GM21737 (cell line): ENCODE measurements around the gene CCDC150.
"Not testable (repeated sequence)": the region's sequence is repeated elsewhere in the genome, so short reads cannot be mapped to it uniquely, and the experiment has no call there.

Source experiments
- ATAC-seq: cut with Tn5 transposase; IDR thresholded peaks from one replicate; pipeline ENCODE4 v1.9.1; 2021; ENCODE audit warnings: mild to moderate bottlenecking, moderate library complexity; ENCODE audit not compliant: unreplicated experiment

CCDC150 gene

GRCh38 chr2:196639180-196640030 is at the start of gene CCDC150:
Gene CCDC150, plus strand, starts transcription at chr2:196639715. Its CDS starts 52 bp downstream, at chr2:196639767.
- ATAC-seq, result peak; percentile 100

GRCh38 chr2:196590286-196590685 is 49.2 kb upstream of the CCDC150 start:
- ATAC-seq, result no peak

- ATAC-seq, result no peak
These were observed 48.5 kb upstream of the CCDC150 start for GRCh38 chr2:196591004-196591403.

GRCh38 chr2:196591621-196592022 is 47.9 kb upstream of the CCDC150 start:
- ATAC-seq, result no peak

- ATAC-seq, result peak; percentile 15
These were observed 47.1 kb upstream of the CCDC150 start for GRCh38 chr2:196592331-196592910.

GRCh38 chr2:196592911-196593881 is 46.3 kb upstream of the CCDC150 start, which contains the start of gene HECW2:
Gene HECW2, minus strand, starts transcription at chr2:196593554.
- peak; percentile 47 for ATAC-seq

GRCh38 chr2:196594158-196594557 is 45.4 kb upstream of the CCDC150 start:
- no peak for ATAC-seq

- ATAC-seq, result no peak
These were observed 42.0 kb upstream of the CCDC150 start for GRCh38 chr2:196597531-196597930.

- no peak for ATAC-seq
These were observed 41.1 kb upstream of the CCDC150 start for GRCh38 chr2:196598412-196598811.

GRCh38 chr2:196598846-196599245 is 40.7 kb upstream of the CCDC150 start:
- ATAC-seq, result no peak

GRCh38 chr2:196601430-196602306 is 37.8 kb upstream of the CCDC150 start:
- no peak for ATAC-seq

- ATAC-seq, result no peak
These were observed 35.3 kb upstream of the CCDC150 start for GRCh38 chr2:196604196-196604595.

GRCh38 chr2:196606516-196606915 is 33.0 kb upstream of the CCDC150 start:
- ATAC-seq, result no peak

GRCh38 chr2:196607073-196607472 is 32.4 kb upstream of the CCDC150 start:
- ATAC-seq, result no peak

GRCh38 chr2:196607896-196608295 is 31.6 kb upstream of the CCDC150 start:
- not testable (repeated sequence) for ATAC-seq

GRCh38 chr2:196609806-196610205 is 29.7 kb upstream of the CCDC150 start:
- no peak for ATAC-seq

- no peak for ATAC-seq
These were observed 28.7 kb upstream of the CCDC150 start for GRCh38 chr2:196610796-196611195.

GRCh38 chr2:196613302-196613701 is 26.2 kb upstream of the CCDC150 start:
- no peak for ATAC-seq

- ATAC-seq, result no peak
These were observed 22.1 kb upstream of the CCDC150 start for GRCh38 chr2:196617430-196617829.

- no peak for ATAC-seq
These were observed 20.9 kb upstream of the CCDC150 start for GRCh38 chr2:196618661-196619060.
